GM12878 (cell line): ENCODE data around the gene NPSR1. TPM values are rescaled to one million over a fixed set of nuclear protein-coding genes. Genes with fewer than 3 reads are reported as not detected.

ENCODE experiments used
- ATAC-seq: fragments of 200-7000 bp; cut with Tn5 transposase; 3 replicates; pipeline ENCODE4 v1.9.1; 2020; ENCODE audit warnings: mild to moderate bottlenecking, moderate library complexity
- Bru-seq: library from RNA; stranded (reverse); fragments of 400-500 nt; gene quantifications from one replicate; lab custom pipeline; 2021; lab: Mats Ljungman, UMichigan
- BruChase-seq, 2 experiments: library from RNA; stranded (reverse); fragments of 400-500 nt; gene quantifications; one replicate each; lab custom pipeline; 2021; lab: Mats Ljungman, UMichigan
- BruUV-seq: library from RNA; stranded (reverse); fragments of 400-500 nt; replicated peaks from 2 replicates; lab custom pipeline; 2021; lab: Mats Ljungman, UMichigan
- CTCF ChIA-PET: fragments of 300-600 bp; sonication (Branson Sonifier 250); formaldehyde crosslinking; extraction: SDS; loops from one replicate; lab custom pipeline; 2021; ENCODE audit warnings: inconsistent platforms; lab: Yijun Ruan, JAX
- POLR2A ChIA-PET: fragments of 350-600 bp; formaldehyde crosslinking; extraction: SDS; loops from one replicate; lab custom pipeline; 2021; ENCODE audit warnings: inconsistent platforms; lab: Charles Lee
- RAD21 ChIA-PET: fragments of 300-600 bp; sonication (Branson Sonifier 250); formaldehyde crosslinking; loops from one replicate; lab custom pipeline; 2023; ENCODE audit warnings: antibody characterized with exemption; ENCODE audit not compliant: unreplicated experiment; lab: Charles Lee
- SMC1A ChIA-PET: fragments of 300-600 bp; sonication (Branson Sonifier 250); formaldehyde crosslinking; loops from one replicate; lab custom pipeline; 2023; ENCODE audit not compliant: unreplicated experiment, uncharacterized antibody; lab: Charles Lee
- DNase-seq: peaks from one replicate; pipeline ENCODE4 v3.0.0-alpha.2; 2011; ENCODE audit warnings: low read depth, low spot score
- FAIRE-seq: peaks from 3 replicates; lab custom pipeline; 2011; peaks lifted over from hg19 to GRCh38; lab: Jason Lieb, UNC
- H2AFZ ChIP-seq: 2 replicates; pipeline ENCODE4 v1.6.0; 2011; ENCODE audit warnings: low read depth, low read length, control low read depth; ENCODE audit not compliant: control insufficient read depth
- H3K27ac ChIP-seq: 2 replicates; pipeline ENCODE4 v1.5.1; 2011; ENCODE audit warnings: control low read depth; ENCODE audit not compliant: control insufficient read depth, insufficient read depth
- H3K27me3 ChIP-seq, 2 experiments: replicated peaks in 1 of 2; 2 replicates each; pipeline versions ENCODE4 v1.6.0 to v1.6.1; 2011; ENCODE audit warnings: low read length in 1 of 2; ENCODE audit not compliant: control insufficient read depth in 2 of 2, insufficient read depth in 2 of 2
- H3K36me3 ChIP-seq, 2 experiments: 2 replicates each; pipeline ENCODE4 v1.5.1; 2011; ENCODE audit warnings: low read length in 1 of 2; ENCODE audit not compliant: control insufficient read depth in 2 of 2, insufficient read depth in 2 of 2
- H3K4me1 ChIP-seq: 2 replicates; pipeline ENCODE4 v1.6.1; 2011; ENCODE audit warnings: mild to moderate bottlenecking, low read length, moderate library complexity, mixed read lengths; ENCODE audit not compliant: control insufficient read depth, insufficient read depth
- H3K4me2 ChIP-seq: 2 replicates; pipeline ENCODE4 v1.6.0; 2011; ENCODE audit warnings: control low read depth; ENCODE audit not compliant: control insufficient read depth, insufficient read depth
- H3K4me3 ChIP-seq: fragments of 200-600 bp; sonication (generic); 2 replicates; pipeline ENCODE4 v1.5.1; 2016
- H3K79me2 ChIP-seq: 2 replicates; pipeline ENCODE4 v1.6.0; 2011; ENCODE audit warnings: low read length; ENCODE audit not compliant: control insufficient read depth, insufficient read depth
- H3K9ac ChIP-seq: 2 replicates; pipeline ENCODE4 v1.8.0; 2011; ENCODE audit warnings: low read length, control low read depth, mixed read lengths; ENCODE audit not compliant: control insufficient read depth, insufficient read depth
- H3K9me3 ChIP-seq: replicated peaks from 3 replicates; pipeline ENCODE4 v1.5.1; 2011; ENCODE audit warnings: mild to moderate bottlenecking, low read length; ENCODE audit not compliant: control insufficient read depth, insufficient read depth
- H4K20me1 ChIP-seq: 2 replicates; pipeline ENCODE4 v1.6.0; 2011; ENCODE audit not compliant: control insufficient read depth, insufficient read depth
- ASH2L ChIP-seq: fragments of 300-600, 200-600 bp; sonication (generic); IDR thresholded peaks from 2 replicates; pipeline ENCODE4 v1.6.1; 2017; ENCODE audit warnings: low read depth, mild to moderate bottlenecking, borderline replicate concordance
- BCL11A ChIP-seq: IDR thresholded peaks from 2 replicates; pipeline ENCODE4 v1.6.1; 2011; ENCODE audit warnings: low read depth, low read length
- CHD4 ChIP-seq: fragments of 200-600 bp; sonication (generic); IDR thresholded peaks from 2 replicates; pipeline ENCODE4 v1.6.1; 2016; ENCODE audit warnings: mild to moderate bottlenecking
- EED ChIP-seq: sonication (generic); IDR thresholded peaks from 2 replicates; pipeline ENCODE4 v1.6.1; 2016; ENCODE audit warnings: antibody characterized with exemption, low read depth
- IRF3 ChIP-seq: fragments of 450-650 bp; IDR thresholded peaks from 2 replicates; pipeline ENCODE4 v1.6.1; 2014; ENCODE audit warnings: mild to moderate bottlenecking
- JUNB ChIP-seq: IDR thresholded peaks from 2 replicates; pipeline ENCODE4 v1.6.1; 2016; ENCODE audit warnings: antibody characterized with exemption, mild to moderate bottlenecking
- JUND ChIP-seq: IDR thresholded peaks from 2 replicates; pipeline ENCODE4 v1.6.1; 2012; ENCODE audit warnings: low read depth, mild to moderate bottlenecking, low read length, improper control_type of control experiment, moderate library complexity
- MTA3 ChIP-seq: IDR thresholded peaks from 2 replicates; pipeline ENCODE4 v1.6.1; 2012; ENCODE audit warnings: low read length, inconsistent platforms, borderline replicate concordance
- NBN ChIP-seq: fragments of 450-650 bp; IDR thresholded peaks from 2 replicates; pipeline ENCODE4 v1.6.1; 2016
- YY1 ChIP-seq: IDR thresholded peaks from 2 replicates; pipeline ENCODE4 v1.6.1; 2011; ENCODE audit warnings: low read depth, mild to moderate bottlenecking, low read length
- WGBS: methylation state at CpG from one replicate; pipeline ENCODE4 v1.1.6; 2016; ENCODE audit warnings: low lambda C conversion rate; ENCODE audit not compliant: insufficient replicate concordance, insufficient coverage; ENCODE audit errors: missing lambda C conversion rate; 5-methylcytosine and 5-hydroxymethylcytosine counted together
- in situ Hi-C: fragments of 300-500 bp; cut with MboI; formaldehyde crosslinking; loops from 9 replicates; pipeline ENCODE4 v1.14.3; 2018; ENCODE audit warnings: mixed read lengths
- intact Hi-C: fragments of 100-400 bp; cut with micrococcal nuclease; formaldehyde crosslinking; loops from one replicate; pipeline ENCODE4 v1.14.2; 2022; ENCODE audit not compliant: unreplicated experiment
- long read RNA-seq, 2 experiments: library from polyadenylated mRNA; unstranded; transcript quantifications; one replicate each; pipeline ENCODE4 v2.0.0, GENCODE V29; 2019 to 2020
- polyA minus RNA-seq, 3 experiments: library from RNA; depleted of rRNA, polyadenylated mRNA; stranded (reverse); fragments of >200 nt; gene quantifications; 2 replicates each; pipeline ENCODE4 v1.2.3, GENCODE V29; 2011
- polyA plus RNA-seq, 11 experiments: library from polyadenylated mRNA; depleted of rRNA in 4 of 11; unstranded in 6 of 11; stranded (reverse) in 5 of 11; fragments of >200 nt; fragmentation: Nextera tagmentation in 4 of 11; fragmentation: Illumina TruSeq in 1 of 11; extraction: Ambion mirVana in 4 of 11; extraction: Trizol in 1 of 11; gene quantifications; 1 replicate in 1 of 11; 2 replicates in 10 of 11; pipeline versions ENCODE4 v1.2.1 to v1.2.3, GENCODE V29; 2011 to 2016; ENCODE audit warnings: inconsistent platforms in 2 of 11, missing spikeins in 2 of 11, low read depth in 1 of 11
- total RNA-seq, 4 experiments: library from RNA; depleted of rRNA in 3 of 4; stranded (reverse); fragments of >200 nt in 3 of 4; fragmentation: Illumina TruSeq in 1 of 4; extraction: Trizol in 1 of 4; gene quantifications; 2 replicates each; pipeline versions ENCODE4 v1.2.1 to v1.2.3, GENCODE V29; 2013 to 2021

NPSR1 gene, protein sequence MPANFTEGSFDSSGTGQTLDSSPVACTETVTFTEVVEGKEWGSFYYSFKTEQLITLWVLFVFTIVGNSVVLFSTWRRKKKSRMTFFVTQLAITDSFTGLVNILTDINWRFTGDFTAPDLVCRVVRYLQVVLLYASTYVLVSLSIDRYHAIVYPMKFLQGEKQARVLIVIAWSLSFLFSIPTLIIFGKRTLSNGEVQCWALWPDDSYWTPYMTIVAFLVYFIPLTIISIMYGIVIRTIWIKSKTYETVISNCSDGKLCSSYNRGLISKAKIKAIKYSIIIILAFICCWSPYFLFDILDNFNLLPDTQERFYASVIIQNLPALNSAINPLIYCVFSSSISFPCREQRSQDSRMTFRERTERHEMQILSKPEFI
- total RNA-seq (2013; cell fraction: nucleolus; rRNA removed) = not detected in 2 replicates
- total RNA-seq (2014; rRNA removed) (not detected in 2 replicates), total RNA-seq (2014; rRNA removed; fragmentation: Illumina TruSeq; extraction: Trizol) (not detected in 2 replicates), total RNA-seq (2021) (not detected in 2 replicates), polyA plus RNA-seq (2011; rRNA removed) (0.09 TPM in 1 of 2 replicates, not detected in the other), polyA plus RNA-seq (2014; fragmentation: Illumina TruSeq; extraction: Trizol) (not detected in 2 replicates), polyA plus RNA-seq (2014; fragmentation: Nextera tagmentation; extraction: Ambion mirVana) (not detected), polyA plus RNA-seq (2014; rRNA removed) (not detected in 2 replicates), polyA plus RNA-seq (2016; fragmentation: Nextera tagmentation; extraction: Ambion mirVana) (under 1 TPM in 1 of 2 experiments, not detected in 1; 0.20 TPM), polyA minus RNA-seq (2011; rRNA and poly(A)+ RNA removed) (not detected in 2 replicates), Bru-seq, nascent RNA (percentile 10 among the genes with signal in this experiment), BruChase-seq, experiment 1, labeled RNA remaining after a 6-hour chase (percentile 1 among the genes with signal in this experiment), BruChase-seq, experiment 2, labeled RNA remaining after a 2-hour chase (percentile 2 among the genes with signal in this experiment)
- not detected for polyA plus RNA-seq (2011; ENCODE audit: low read depth)
- not detected in 2 replicates for polyA plus RNA-seq (2011; cell fraction: cytosol; rRNA removed)
- not detected in 2 replicates for polyA plus RNA-seq (2011; cell fraction: nucleus; rRNA removed)
- polyA plus RNA-seq (2012) = not detected in 2 replicates
- not detected in 2 replicates for polyA minus RNA-seq (2011; cell fraction: cytosol; rRNA and poly(A)+ RNA removed)
- polyA minus RNA-seq (2011; cell fraction: nucleus; rRNA and poly(A)+ RNA removed) = not detected in 2 replicates
- long read RNA-seq, experiment 1 = 0 reads
- long read RNA-seq, experiment 2, partial matches to known transcripts = 0 of 3 reads
- long read RNA-seq, experiment 2, other reads (novel, unspliced or antisense) = 3 of 3 reads

DNA sequence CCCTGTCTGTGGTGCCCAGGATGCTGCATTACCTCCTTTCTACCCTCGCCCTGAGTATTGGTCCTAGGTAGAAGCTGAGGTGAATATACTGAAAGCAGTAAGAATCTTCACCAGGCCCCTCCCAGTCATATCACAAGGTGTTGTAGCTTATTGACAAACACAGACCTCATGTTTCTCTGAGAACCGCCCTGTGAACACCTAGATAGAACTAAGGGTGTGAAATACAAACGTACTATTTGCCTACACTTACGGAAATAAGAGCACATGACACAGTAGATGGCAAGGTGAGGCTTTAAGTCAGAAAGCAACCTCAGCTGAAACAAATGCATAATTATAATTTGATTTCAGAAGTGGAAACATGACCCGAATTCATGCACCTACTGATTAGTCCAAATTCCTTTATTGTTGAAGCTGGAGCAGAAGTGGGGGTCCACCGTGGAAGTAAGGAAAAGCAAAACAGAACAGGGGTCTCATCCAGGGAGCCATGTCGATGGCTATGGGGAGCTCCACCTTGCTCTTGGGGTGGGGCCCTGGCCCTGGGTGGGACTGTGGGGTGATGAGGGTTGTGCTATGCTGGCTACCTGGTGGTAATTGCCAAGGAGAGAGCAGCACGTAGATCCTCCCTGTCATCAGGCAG, at the start of gene NPSR1:
Gene NPSR1 (plus strand): TSS at position 587 of the 637 bp plus-strand sequence. CDS start 195 bp downstream, outside the sequence.
- no TSS peak for BruUV-seq
- FAIRE-seq (no peak), DNase-seq (no peak), ATAC-seq (no peak)
- H3K27me3 ChIP-seq = no peaks in the 10 kb centered on the region
- no peak within 1 kb of the TSS for H3K27ac ChIP-seq
- ChIA-PET SMC1A (interaction anchor here (1.0 to 1.1 kb wide), 3 partner anchors 9 to 19 kb away, joined by 3 to 4 read pairs (median 4); no protein-coding TSS in a partner anchor), RAD21 (no interaction called here), POLR2A (no interaction called here), CTCF (interaction anchor here (1.4 kb wide), 1 partner anchor 10 kb away, joined by 5 read pairs; no protein-coding TSS in a partner anchor)
- intact Hi-C loops = no loop called here
- H3K9me3 ChIP-seq = no peaks in the 10 kb centered on the region
- H3K4me1 ChIP-seq = no peaks in the 10 kb centered on the region
- no peak within 1 kb of the TSS for H3K4me3 ChIP-seq
- H4K20me1 ChIP-seq = no peaks in the 10 kb centered on the region
- no peak within 1 kb of the TSS for H3K9ac ChIP-seq
- 16% methylated on average over 8 of the region's 8 CpGs for WGBS
- no peaks in the 10 kb centered on the region for H3K36me3 ChIP-seq
- H2AFZ ChIP-seq = no peak within 1 kb of the TSS
- in situ Hi-C loops = no loop called here
- TF ChIP-seq IRF3 (no peak), BCL11A (no peak), NBN (no peak), ASH2L (no peak), YY1 (no peak), EED (no peak), JUND (no peak), CHD4 (no peak), JUNB (no peak), MTA3 (no peak)
- H3K4me2 ChIP-seq = no peak within 1 kb of the TSS
- H3K79me2 ChIP-seq = no peaks in the 10 kb centered on the region
